HCT116 (cell line): ENCODE results near the gene MYO7B. TPM values are rescaled to one million over a fixed set of nuclear protein-coding genes. Genes with fewer than 3 reads are reported as not detected.
A peak's percentile ranks its signal among the peaks of the same experiment; 100 is the strongest.

Experiments
- ATAC-seq: fragments of 200-7000 bp; cut with Tn5 transposase; 2 replicates; pipeline ENCODE4 v1.9.1; 2020; ENCODE audit warnings: mild to moderate bottlenecking, moderate library complexity
- BruUV-seq: library from RNA; stranded (reverse); fragments of 400-500 nt; replicated peaks from 2 replicates; lab custom pipeline; 2021; lab: Mats Ljungman, UMichigan
- CTCF ChIA-PET: fragments of 300-600 bp; sonication (Branson Sonifier 250); formaldehyde crosslinking; loops from one replicate; lab custom pipeline; 2021; ENCODE audit warnings: antibody characterized with exemption; lab: Charles Lee
- POLR2A ChIA-PET: fragments of 300-600, 350-600 bp; sonication (Branson Sonifier 250); formaldehyde crosslinking; loops from one replicate; lab custom pipeline; 2021; ENCODE audit warnings: antibody characterized with exemption; lab: Charles Lee
- RAD21 ChIA-PET, 2 experiments: fragments of 300-600 bp; sonication (Branson Sonifier 250); formaldehyde crosslinking; loops; one replicate each; lab custom pipeline; 2023; ENCODE audit warnings: low total read pairs in 2 of 2; ENCODE audit not compliant: uncharacterized antibody in 2 of 2, unreplicated experiment in 2 of 2, low non-redundant PET in 1 of 2; lab: Charles Lee
- DNase-seq: peaks from one replicate; pipeline ENCODE4 v3.0.0-alpha.2; 2010; ENCODE audit warnings: low read depth, low spot score
- H2AFZ ChIP-seq: fragments of 200-600 bp; shearing (Covaris generic), sonication (generic); 2 replicates; pipeline ENCODE4 v1.6.1; 2017; ENCODE audit warnings: low read depth, mixed run types, mixed read lengths, antibody characterized with exemption, low read length; ENCODE audit not compliant: poor library complexity, severe bottlenecking
- H3K27ac ChIP-seq: 2 replicates; pipeline ENCODE4 v1.5.1; 2012; ENCODE audit warnings: low read depth, low read length
- H3K27me3 ChIP-seq: fragments of 200-600 bp; sonication (generic); 2 replicates; pipeline ENCODE4 v1.6.1; 2016; ENCODE audit warnings: mixed run types, low read length, mixed read lengths; ENCODE audit not compliant: insufficient read depth
- H3K36me3 ChIP-seq, 2 experiments: fragments of 200-500 bp in 1 of 2; fragments of 200-600 bp in 1 of 2; sonication (Bioruptor generic) in 1 of 2; sonication (generic) in 1 of 2; 2 replicates each; pipeline versions ENCODE4 v1.5.1 to v1.6.1; 2014 to 2016; ENCODE audit warnings: low read length in 2 of 2, inconsistent platforms in 1 of 2, mixed read lengths in 1 of 2, mixed run types in 1 of 2; ENCODE audit not compliant: insufficient read depth in 2 of 2, control insufficient read depth in 1 of 2
- H3K4me1 ChIP-seq, 2 experiments: fragments of 200-600 bp in 1 of 2; sonication (generic) in 1 of 2; 2 replicates each; pipeline versions ENCODE4 v1.5.1 to v1.6.1; 2012 to 2017; ENCODE audit warnings: low read length in 2 of 2, inconsistent platforms in 1 of 2, mild to moderate bottlenecking in 1 of 2, mixed read lengths in 1 of 2, mixed run types in 1 of 2, moderate library complexity in 1 of 2; ENCODE audit not compliant: insufficient read depth in 2 of 2, control insufficient read depth in 1 of 2
- H3K4me2 ChIP-seq: fragments of 200-600 bp; sonication (generic); 2 replicates; pipeline ENCODE4 v1.6.1; 2017; ENCODE audit warnings: mixed run types, low read length, mixed read lengths
- H3K4me3 ChIP-seq, 2 experiments: fragments of 200-600 bp in 1 of 2; sonication (generic) in 1 of 2; replicated peaks in 1 of 2; 2 replicates each; pipeline ENCODE4 v1.5.1; 2011 to 2016; ENCODE audit warnings: low read length in 2 of 2, control low read depth in 1 of 2, low read depth in 1 of 2, mild to moderate bottlenecking in 1 of 2, mixed read lengths in 1 of 2, mixed run types in 1 of 2
- H3K79me2 ChIP-seq: fragments of 200-600 bp; sonication (generic); 2 replicates; pipeline ENCODE4 v1.6.1; 2017; ENCODE audit warnings: mild to moderate bottlenecking, mixed run types, low read length, moderate library complexity, mixed read lengths; ENCODE audit not compliant: insufficient read depth
- H3K9ac ChIP-seq: fragments of 200-600 bp; sonication (generic); 2 replicates; pipeline ENCODE4 v1.6.1; 2016; ENCODE audit warnings: low read length, mixed read lengths
- H3K9me2 ChIP-seq: fragments of 200-600 bp; sonication (generic), shearing (Covaris generic); 2 replicates; pipeline ENCODE4 v1.6.1; 2017; ENCODE audit warnings: mixed run types, mild to moderate bottlenecking, moderate library complexity; ENCODE audit not compliant: insufficient read depth
- H3K9me3 ChIP-seq, 2 experiments: fragments of 200-500 bp in 1 of 2; fragments of 200-600 bp in 1 of 2; sonication (Bioruptor generic) in 1 of 2; sonication (generic) in 1 of 2; 2 replicates each; pipeline ENCODE4 v1.6.1; 2014 to 2017; ENCODE audit warnings: low read length in 2 of 2, mixed read lengths in 2 of 2, inconsistent platforms in 1 of 2, low read depth in 1 of 2, mild to moderate bottlenecking in 1 of 2, mixed run types in 1 of 2, moderate library complexity in 1 of 2; ENCODE audit not compliant: control insufficient read depth in 1 of 2, insufficient read depth in 1 of 2
- H4K20me1 ChIP-seq: fragments of 200-600 bp; sonication (generic), shearing (Covaris generic); 2 replicates; pipeline ENCODE4 v1.6.1; 2017; ENCODE audit warnings: mixed run types, mild to moderate bottlenecking, moderate library complexity; ENCODE audit not compliant: insufficient read depth
- CEBPB ChIP-seq: IDR thresholded peaks from 2 replicates; pipeline ENCODE4 v1.6.1; 2012; ENCODE audit warnings: low read depth
- ELF1 ChIP-seq: IDR thresholded peaks from 2 replicates; pipeline ENCODE4 v1.6.1; 2012; ENCODE audit warnings: low read depth, borderline replicate concordance
- EZH2 ChIP-seq: fragments of 200-600 bp; sonication (generic); IDR thresholded peaks from 2 replicates; pipeline ENCODE4 v1.6.1; 2017; ENCODE audit warnings: antibody characterized with exemption, mixed run types
- EZH2phosphoT487 ChIP-seq: fragments of 200-600 bp; IDR thresholded peaks from 2 replicates; pipeline ENCODE4 v1.6.1; 2018; ENCODE audit warnings: antibody characterized with exemption, borderline replicate concordance
- FOSL1 ChIP-seq: IDR thresholded peaks from 2 replicates; pipeline ENCODE4 v1.6.1; 2012; ENCODE audit warnings: low read depth
- JUND ChIP-seq: IDR thresholded peaks from 2 replicates; pipeline ENCODE4 v1.6.1; 2012
- POLR2A ChIP-seq: IDR thresholded peaks from 2 replicates; pipeline ENCODE4 v1.7.0; 2011; ENCODE audit warnings: borderline replicate concordance; ENCODE audit not compliant: insufficient read depth, insufficient read length; ENCODE audit errors: extremely low read depth
- POLR2AphosphoS5 ChIP-seq: IDR thresholded peaks from 2 replicates; pipeline ENCODE4 v1.6.1; 2011; ENCODE audit warnings: mild to moderate bottlenecking, low read depth, low read length, moderate library complexity
- RAD21 ChIP-seq: IDR thresholded peaks from 2 replicates; pipeline ENCODE4 v1.6.1; 2012; ENCODE audit warnings: low read depth, mild to moderate bottlenecking
- SIN3A ChIP-seq: IDR thresholded peaks from 2 replicates; pipeline ENCODE4 v1.6.1; 2012; ENCODE audit warnings: low read depth
- SP1 ChIP-seq: IDR thresholded peaks from 2 replicates; pipeline ENCODE4 v1.6.1; 2012; ENCODE audit warnings: low read depth
- TCF7L2 ChIP-seq: IDR thresholded peaks from 2 replicates; pipeline ENCODE4 v1.7.0; 2011; ENCODE audit warnings: borderline replicate concordance, inconsistent platforms; ENCODE audit not compliant: insufficient read depth, insufficient read length; ENCODE audit errors: extremely low read depth
- ZFX ChIP-seq: fragments of 450-650 bp; IDR thresholded peaks from 2 replicates; pipeline ENCODE4 v1.6.1; 2017
- ZNF274 ChIP-seq: fragments of 200-500 bp; sonication (Bioruptor generic); IDR thresholded peaks from 2 replicates; pipeline ENCODE4 v1.6.1; 2014; ENCODE audit warnings: mild to moderate bottlenecking, low read depth, low read length, inconsistent platforms
- intact Hi-C: fragments of 100-400 bp; cut with micrococcal nuclease; formaldehyde crosslinking; loops from 2 replicates; pipeline ENCODE4 v1.10.0; 2022
- total RNA-seq: library from RNA; stranded (reverse); gene quantifications from one replicate; pipeline ENCODE4 v1.2.1, GENCODE V29; 2021; ENCODE audit not compliant: unreplicated experiment
- TF ChIP-seq, protein P1 (sequence below): IDR thresholded peaks from 2 replicates; pipeline ENCODE4 v1.6.1; 2012; ENCODE audit warnings: low read depth
- TF ChIP-seq, protein P2 (sequence below): IDR thresholded peaks from 2 replicates; pipeline ENCODE4 v1.6.1; 2012

Gene MYO7B
- total RNA-seq, 1 experiment from 2014 or later: 0.07 TPM

- no peaks in the 10 kb centered on the region for H3K27me3 ChIP-seq
- H3K79me2 ChIP-seq: no peaks in the 10 kb centered on the region
- no peaks in the 10 kb centered on the region for H3K9me3 ChIP-seq
- no TSS peak for BruUV-seq
- ChIA-PET POLR2A (no interaction called here), CTCF (interaction anchor here (1.3 kb wide), 1 partner anchor 47 kb away, joined by 6 read pairs; no protein-coding TSS in a partner anchor), RAD21 (interaction anchor here in 1 of 2 experiments (0.9 kb wide), 1 partner anchor 47 kb away, joined by 3 read pairs; no protein-coding TSS in a partner anchor)
- no peaks in the 10 kb centered on the region for H4K20me1 ChIP-seq
- TF ChIP-seq ELF1 (no peak), POLR2A (no peak), TCF7L2 (no peak), SIN3A (no peak), RAD21 (no peak), EZH2phosphoT487 (no peak), FOSL1 (no peak), ZFX (no peak), SP1 (no peak), JUND (no peak), EZH2 (no peak), ZNF274 (no peak), POLR2AphosphoS5 (no peak), CEBPB (no peak)
- TF ChIP-seq, protein P1, sequence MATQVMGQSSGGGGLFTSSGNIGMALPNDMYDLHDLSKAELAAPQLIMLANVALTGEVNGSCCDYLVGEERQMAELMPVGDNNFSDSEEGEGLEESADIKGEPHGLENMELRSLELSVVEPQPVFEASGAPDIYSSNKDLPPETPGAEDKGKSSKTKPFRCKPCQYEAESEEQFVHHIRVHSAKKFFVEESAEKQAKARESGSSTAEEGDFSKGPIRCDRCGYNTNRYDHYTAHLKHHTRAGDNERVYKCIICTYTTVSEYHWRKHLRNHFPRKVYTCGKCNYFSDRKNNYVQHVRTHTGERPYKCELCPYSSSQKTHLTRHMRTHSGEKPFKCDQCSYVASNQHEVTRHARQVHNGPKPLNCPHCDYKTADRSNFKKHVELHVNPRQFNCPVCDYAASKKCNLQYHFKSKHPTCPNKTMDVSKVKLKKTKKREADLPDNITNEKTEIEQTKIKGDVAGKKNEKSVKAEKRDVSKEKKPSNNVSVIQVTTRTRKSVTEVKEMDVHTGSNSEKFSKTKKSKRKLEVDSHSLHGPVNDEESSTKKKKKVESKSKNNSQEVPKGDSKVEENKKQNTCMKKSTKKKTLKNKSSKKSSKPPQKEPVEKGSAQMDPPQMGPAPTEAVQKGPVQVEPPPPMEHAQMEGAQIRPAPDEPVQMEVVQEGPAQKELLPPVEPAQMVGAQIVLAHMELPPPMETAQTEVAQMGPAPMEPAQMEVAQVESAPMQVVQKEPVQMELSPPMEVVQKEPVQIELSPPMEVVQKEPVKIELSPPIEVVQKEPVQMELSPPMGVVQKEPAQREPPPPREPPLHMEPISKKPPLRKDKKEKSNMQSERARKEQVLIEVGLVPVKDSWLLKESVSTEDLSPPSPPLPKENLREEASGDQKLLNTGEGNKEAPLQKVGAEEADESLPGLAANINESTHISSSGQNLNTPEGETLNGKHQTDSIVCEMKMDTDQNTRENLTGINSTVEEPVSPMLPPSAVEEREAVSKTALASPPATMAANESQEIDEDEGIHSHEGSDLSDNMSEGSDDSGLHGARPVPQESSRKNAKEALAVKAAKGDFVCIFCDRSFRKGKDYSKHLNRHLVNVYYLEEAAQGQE: no peak
- TF ChIP-seq, protein P2, sequence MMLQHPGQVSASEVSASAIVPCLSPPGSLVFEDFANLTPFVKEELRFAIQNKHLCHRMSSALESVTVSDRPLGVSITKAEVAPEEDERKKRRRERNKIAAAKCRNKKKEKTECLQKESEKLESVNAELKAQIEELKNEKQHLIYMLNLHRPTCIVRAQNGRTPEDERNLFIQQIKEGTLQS: no peak
- intact Hi-C loops: no loop called here
- H2AFZ ChIP-seq: no peak overlapping the region
- H3K27ac ChIP-seq: no peak overlapping the region; the same call in 1 of the 2 replicates
- DNase-seq (no peak), ATAC-seq (0 out of 2 replicates have a peak, but pooled peaks have one; percentile 9)
- H3K4me2 ChIP-seq: 0 out of 2 replicates have a peak overlapping the region, but pooled peaks have one; percentile 62
- no peak overlapping the region for H3K4me3 ChIP-seq
- H3K4me1 ChIP-seq: peaks cover 8 to 19% of the 10 kb centered on the region in 2 experiments
- H3K9ac ChIP-seq: no peak overlapping the region
- no peaks in the 10 kb centered on the region for H3K9me2 ChIP-seq
- H3K36me3 ChIP-seq: no peaks in the 10 kb centered on the region
Measured at GRCh38 chr2:127638361-127639110, 103.1 kb downstream of the MYO7B start.
